GM12891 (cell line): ENCODE data around the gene PI4KB.

Source experiments
- POLR2A ChIP-seq: IDR thresholded peaks from 2 replicates; pipeline ENCODE4 v1.6.1; 2011; ENCODE audit warnings: low read depth, low read length, control low read depth
- POLR2AphosphoS5 ChIP-seq: IDR thresholded peaks from 2 replicates; pipeline ENCODE4 v1.6.1; 2011; ENCODE audit warnings: low read depth, low read length, control low read depth
- SPI1 ChIP-seq: IDR thresholded peaks from 2 replicates; pipeline ENCODE4 v1.6.1; 2011; ENCODE audit warnings: low read depth, low read length, control low read depth

DNA sequence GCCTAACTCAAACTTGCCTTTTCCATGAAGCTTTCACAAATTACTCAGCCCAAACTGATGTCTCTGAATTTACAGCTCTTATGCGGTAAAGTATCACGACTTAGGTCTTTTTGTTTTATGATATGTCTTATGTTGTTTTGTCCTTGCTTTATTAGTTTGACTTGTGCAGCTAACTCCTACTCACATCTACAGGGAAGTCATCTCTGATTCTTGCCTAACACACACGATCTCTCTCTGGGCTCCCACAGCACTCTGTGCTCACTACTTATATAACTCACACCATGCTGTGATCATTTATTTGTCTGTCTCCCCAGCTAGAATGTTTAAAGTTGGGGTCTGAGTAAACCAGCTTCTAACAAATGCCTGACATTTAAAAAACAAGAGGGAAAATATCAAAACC, 9.3 kb upstream of the PI4KB start:
- TF ChIP-seq SPI1 (no peak), POLR2A (no peak), POLR2AphosphoS5 (no peak)
